ENCODE measurements around the gene MRPL27.

The MRPL27 gene

GRCh38 chr17:50382931-50383330, 9.9 kb upstream of the MRPL27 start:
- DNase-seq, result no peak

GRCh38 chr17:50381920-50382319, 8.9 kb upstream of the MRPL27 start:
- DNase-seq, result no peak

- no peak for DNase-seq
Observed at GRCh38 chr17:50381260-50381815, 8.4 kb upstream of the MRPL27 start.

- DNase-seq, result no peak
Observed at GRCh38 chr17:50380369-50381259, 7.6 kb upstream of the MRPL27 start.

- no peak for DNase-seq
Observed at GRCh38 chr17:50379351-50380132, 6.6 kb upstream of the MRPL27 start.

- DNase-seq, result no peak
Observed at GRCh38 chr17:50375858-50376538, 3.0 kb upstream of the MRPL27 start.

GRCh38 chr17:50373705-50374104, 721 bp upstream of the MRPL27 start:
- DNase-seq, result no peak

- DNase-seq, result no peak
Observed at GRCh38 chr17:50372222-50372757, 694 bp downstream of the MRPL27 start.

- DNase-seq, result no peak
Observed at GRCh38 chr17:50371526-50371925, 1.5 kb downstream of the MRPL27 start.

- no peak for DNase-seq
Observed at GRCh38 chr17:50370052-50370451, 2.9 kb downstream of the MRPL27 start.

- DNase-seq, result no peak
Observed at GRCh38 chr17:50367401-50367800, 5.6 kb downstream of the MRPL27 start.

GRCh38 chr17:50365649-50366393, 7.2 kb downstream of the MRPL27 start:
- DNase-seq, result no peak

- DNase-seq, result no peak
Observed at GRCh38 chr17:50365165-50365564, 7.8 kb downstream of the MRPL27 start.

GRCh38 chr17:50364715-50365114, 8.3 kb downstream of the MRPL27 start:
- DNase-seq, result peak; percentile 72

GRCh38 chr17:50364061-50364458, 8.9 kb downstream of the MRPL27 start:
- no peak for DNase-seq

- peak; percentile 48 for DNase-seq
Observed at GRCh38 chr17:50363217-50364060, 9.5 kb downstream of the MRPL27 start.

GRCh38 chr17:50362661-50363060, 10.3 kb downstream of the MRPL27 start:
- no peak for DNase-seq

GRCh38 chr17:50361561-50362480, 11.2 kb downstream of the MRPL27 start:
- DNase-seq, result no peak

GRCh38 chr17:50360486-50361115, 12.4 kb downstream of the MRPL27 start:
- DNase-seq, result no peak

All from NCI-H226 (cell line).